Keratinocyte (primary cell): ENCODE data around the gene DLG2. TPM values are rescaled to one million over a fixed set of nuclear protein-coding genes. Genes with fewer than 3 reads are reported as not detected.

Source experiments
- DNase-seq: peaks from one replicate; pipeline ENCODE4 v3.0.0-alpha.2; 2011; ENCODE audit warnings: low read depth, missing footprints, low spot score
- FAIRE-seq: peaks from 2 replicates; lab custom pipeline; 2011; peaks lifted over from hg19 to GRCh38; lab: Jason Lieb, UNC
- H2AFZ ChIP-seq: 2 replicates; pipeline ENCODE4 v1.6.0; 2012; ENCODE audit warnings: low read length, control low read depth, inconsistent platforms; ENCODE audit not compliant: control insufficient read depth
- H3K27ac ChIP-seq: 2 replicates; pipeline ENCODE4 v1.5.1; 2011; ENCODE audit warnings: low read length; ENCODE audit not compliant: control insufficient read depth, insufficient read depth
- H3K27me3 ChIP-seq: 3 replicates; pipeline ENCODE4 v1.6.0; 2011; ENCODE audit warnings: low read length; ENCODE audit not compliant: control insufficient read depth, insufficient read depth; ENCODE audit errors: extremely low read depth
- H3K36me3 ChIP-seq, 2 experiments: 2 replicates in 1 of 2; 3 replicates in 1 of 2; pipeline ENCODE4 v1.5.1; 2011; ENCODE audit warnings: low read length in 2 of 2, mild to moderate bottlenecking in 1 of 2; ENCODE audit not compliant: control insufficient read depth in 2 of 2, insufficient read depth in 2 of 2; ENCODE audit errors: extremely low read depth in 1 of 2
- H3K4me1 ChIP-seq: 3 replicates; pipeline ENCODE4 v1.5.1; 2011; ENCODE audit warnings: low read length; ENCODE audit not compliant: control insufficient read depth, insufficient read depth; ENCODE audit errors: extremely low read depth
- H3K4me2 ChIP-seq: 3 replicates; pipeline ENCODE4 v1.6.0; 2011; ENCODE audit warnings: low read depth, low read length; ENCODE audit not compliant: control insufficient read depth, insufficient read depth; ENCODE audit errors: extremely low read depth
- H3K4me3 ChIP-seq, 3 experiments: fragments of 200-600 bp in 1 of 3; sonication (generic) in 1 of 3; 2 replicates in 2 of 3; 3 replicates in 1 of 3; pipeline ENCODE4 v1.5.1; 2011 to 2016; ENCODE audit warnings: low read length in 3 of 3, mild to moderate bottlenecking in 3 of 3, control low read depth in 2 of 3, inconsistent platforms in 1 of 3, low read depth in 1 of 3, mixed read lengths in 1 of 3, mixed run types in 1 of 3, moderate library complexity in 1 of 3; ENCODE audit not compliant: control insufficient read depth in 2 of 3, insufficient read depth in 2 of 3; ENCODE audit errors: extremely low read depth in 1 of 3
- H3K79me2 ChIP-seq: 2 replicates; pipeline ENCODE4 v1.6.0; 2012; ENCODE audit warnings: low read length; ENCODE audit not compliant: control insufficient read depth, insufficient read depth
- H3K9ac ChIP-seq: 3 replicates; pipeline ENCODE4 v1.6.0; 2011; ENCODE audit warnings: low read length; ENCODE audit not compliant: control insufficient read depth, insufficient read depth; ENCODE audit errors: extremely low read depth
- H3K9me1 ChIP-seq: 3 replicates; pipeline ENCODE4 v1.6.0; 2011; ENCODE audit warnings: low read length; ENCODE audit not compliant: control insufficient read depth, insufficient read depth; ENCODE audit errors: extremely low read depth
- H3K9me3 ChIP-seq: 2 replicates; pipeline ENCODE4 v1.5.1; 2012; ENCODE audit warnings: low read depth, low read length; ENCODE audit not compliant: control insufficient read depth
- H4K20me1 ChIP-seq: 3 replicates; pipeline ENCODE4 v1.6.0; 2011; ENCODE audit warnings: low read length; ENCODE audit not compliant: control insufficient read depth, insufficient read depth; ENCODE audit errors: extremely low read depth
- EZH2 ChIP-seq: IDR thresholded peaks from one replicate; pipeline ENCODE4 v1.6.1; 2012; ENCODE audit warnings: inconsistent platforms, mild to moderate bottlenecking, low read length, moderate library complexity
- dilution Hi-C: fragments of 300-500 bp; cut with MboI; formaldehyde crosslinking; loops from one replicate; pipeline ENCODE4 v1.7.0; 2020; ENCODE audit warnings: low sequenced_read_pairs; ENCODE audit not compliant: extremely low pct_ligation_motif_present
- polyA plus RNA-seq, 5 experiments: library from polyadenylated mRNA; depleted of rRNA in 3 of 5; stranded (reverse) in 3 of 5; stranded (forward) in 1 of 5; unstranded in 1 of 5; fragments of >200 nt; gene quantifications; 1 replicate in 1 of 5; 2 replicates in 3 of 5; 3 replicates in 1 of 5; pipeline versions ENCODE4 v1.2.1 to v1.2.3, GENCODE V29; 2011 to 2012; ENCODE audit warnings: missing spikeins in 2 of 5, low read depth in 1 of 5, low replicate concordance in 1 of 5
- TF ChIP-seq, protein P1 (sequence below), 3 experiments: IDR thresholded peaks in 1 of 3; conservative IDR thresholded peaks in 1 of 3; optimal IDR thresholded peaks in 1 of 3; 2 replicates in 2 of 3; 3 replicates in 1 of 3; pipeline versions ENCODE3 to v1.5.1; 2011; ENCODE audit warnings: low read length in 3 of 3, mild to moderate bottlenecking in 3 of 3, moderate library complexity in 2 of 3, control low read depth in 1 of 3, inconsistent platforms in 1 of 3; ENCODE audit not compliant: insufficient read depth in 2 of 3; ENCODE audit errors: extremely low read depth in 1 of 3

The DLG2 gene
- polyA plus RNA-seq, 1 donor (not counting 4 experiments of a cell fraction or from before 2014, with no cell fraction given) = 0.55 TPM

DNA sequence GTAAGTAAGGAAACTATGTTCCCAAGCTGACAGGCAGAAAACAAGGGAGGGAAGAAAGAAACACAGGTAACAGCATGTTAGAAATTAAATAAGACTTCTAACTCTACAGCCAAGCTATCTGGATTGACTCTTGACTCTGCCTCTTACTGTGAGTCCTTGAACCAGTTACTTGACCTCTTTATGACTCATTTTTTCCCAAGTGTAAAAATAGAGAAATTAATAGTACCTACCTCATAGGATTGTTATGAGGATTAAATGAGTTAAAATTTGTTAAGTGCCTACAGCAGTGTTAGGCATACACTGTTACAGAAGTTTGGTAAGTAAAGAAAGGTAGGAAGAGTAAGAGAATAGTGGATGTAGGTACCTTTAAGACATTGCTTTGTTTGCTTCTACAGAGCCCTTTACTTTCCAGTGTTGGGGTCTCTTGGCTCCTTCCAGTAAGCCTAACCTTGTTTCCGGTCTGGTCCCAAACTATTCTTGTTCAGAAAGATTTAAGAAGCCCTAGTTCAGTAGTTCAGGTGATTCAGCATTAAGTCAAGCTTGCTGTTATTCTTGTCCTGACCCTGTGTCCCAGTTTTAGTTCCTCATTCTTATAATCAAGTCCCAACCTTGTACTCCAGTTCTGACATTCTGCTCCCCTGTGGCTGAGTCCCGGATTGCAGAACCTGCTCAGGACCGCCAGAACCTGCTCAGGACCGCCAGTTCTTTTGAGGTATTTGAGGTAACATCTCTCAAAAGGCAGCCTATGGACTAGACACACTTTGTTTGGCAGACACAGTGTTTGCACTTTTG is 1377.6 kb downstream of the DLG2 start:
- H3K27ac ChIP-seq = no peak overlapping the region
- no peak overlapping the region for H3K9ac ChIP-seq
- no peak for DNase-seq

DNA sequence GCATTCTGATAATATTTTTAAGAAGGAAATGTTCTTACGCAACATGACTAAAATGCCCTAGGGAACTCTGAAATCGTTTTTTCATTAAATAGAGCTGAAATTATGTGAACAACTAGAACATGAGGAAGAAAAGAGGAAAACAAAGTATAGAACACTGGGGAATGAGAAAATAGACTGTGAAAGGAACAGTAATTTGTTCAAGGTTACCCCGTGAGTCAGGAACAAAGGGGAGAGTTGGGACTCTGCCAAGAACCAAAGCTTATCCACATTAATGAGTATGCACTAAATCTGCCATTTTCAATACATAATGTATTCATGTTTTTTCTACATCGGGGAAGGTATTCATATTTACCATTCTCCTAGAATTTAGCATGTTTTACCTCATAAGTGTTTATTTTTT is 1379.2 kb downstream of the DLG2 start:
- no peak for FAIRE-seq
- Histone ChIP-seq H3K9me1 (no peaks in the 10 kb centered on the region), H3K79me2 (no peaks in the 10 kb centered on the region), H3K9ac (no peak overlapping the region), H3K27me3 (no peaks in the 10 kb centered on the region), H2AFZ (no peak overlapping the region), H3K4me3 (no peak overlapping the region), H3K27ac (no peak overlapping the region), H3K9me3 (no peaks in the 10 kb centered on the region), H4K20me1 (no peaks in the 10 kb centered on the region), H3K4me2 (no peak overlapping the region), H3K4me1 (no peaks in the 10 kb centered on the region), H3K36me3 (no peaks in the 10 kb centered on the region)
- TF ChIP-seq, protein P1, sequence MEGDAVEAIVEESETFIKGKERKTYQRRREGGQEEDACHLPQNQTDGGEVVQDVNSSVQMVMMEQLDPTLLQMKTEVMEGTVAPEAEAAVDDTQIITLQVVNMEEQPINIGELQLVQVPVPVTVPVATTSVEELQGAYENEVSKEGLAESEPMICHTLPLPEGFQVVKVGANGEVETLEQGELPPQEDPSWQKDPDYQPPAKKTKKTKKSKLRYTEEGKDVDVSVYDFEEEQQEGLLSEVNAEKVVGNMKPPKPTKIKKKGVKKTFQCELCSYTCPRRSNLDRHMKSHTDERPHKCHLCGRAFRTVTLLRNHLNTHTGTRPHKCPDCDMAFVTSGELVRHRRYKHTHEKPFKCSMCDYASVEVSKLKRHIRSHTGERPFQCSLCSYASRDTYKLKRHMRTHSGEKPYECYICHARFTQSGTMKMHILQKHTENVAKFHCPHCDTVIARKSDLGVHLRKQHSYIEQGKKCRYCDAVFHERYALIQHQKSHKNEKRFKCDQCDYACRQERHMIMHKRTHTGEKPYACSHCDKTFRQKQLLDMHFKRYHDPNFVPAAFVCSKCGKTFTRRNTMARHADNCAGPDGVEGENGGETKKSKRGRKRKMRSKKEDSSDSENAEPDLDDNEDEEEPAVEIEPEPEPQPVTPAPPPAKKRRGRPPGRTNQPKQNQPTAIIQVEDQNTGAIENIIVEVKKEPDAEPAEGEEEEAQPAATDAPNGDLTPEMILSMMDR (optimal IDR thresholded peaks at IDR 0.05 in 1 of 3, IDR thresholded peaks at IDR 0.05 in 1 of 3, conservative IDR thresholded peaks at IDR 0.05 in 1 of 3; ENCODE audit: extremely low read depth in 1 of 3, insufficient read depth in 2 of 3, low read length in 3 of 3) = no peak
- TF ChIP-seq EZH2 = no peak
- dilution Hi-C loops = no loop called here
- no peak for DNase-seq

More for the DNA sequence above, 1377.6 kb downstream of the DLG2 start:
- Histone ChIP-seq H3K27me3 (no peaks in the 10 kb centered on the region), H3K4me2 (no peak overlapping the region), H2AFZ (no peak overlapping the region), H4K20me1 (no peaks in the 10 kb centered on the region), H3K9me3 (no peaks in the 10 kb centered on the region), H3K9me1 (no peaks in the 10 kb centered on the region), H3K36me3 (no peaks in the 10 kb centered on the region), H3K79me2 (no peaks in the 10 kb centered on the region), H3K4me3 (no peak overlapping the region), H3K4me1 (no peaks in the 10 kb centered on the region)
- TF ChIP-seq EZH2 = no peak
- TF ChIP-seq, protein P1 (optimal IDR thresholded peaks at IDR 0.05 in 1 of 3, IDR thresholded peaks at IDR 0.05 in 1 of 3, conservative IDR thresholded peaks at IDR 0.05 in 1 of 3; ENCODE audit: extremely low read depth in 1 of 3, insufficient read depth in 2 of 3, low read length in 3 of 3) = no peak
- FAIRE-seq = no peak
- dilution Hi-C loops = no loop called here
